Measurements from ENCODE around the gene KRT14. TPM values are rescaled to one million over a fixed set of nuclear protein-coding genes. Genes with fewer than 3 reads are reported as not detected.

The KRT14 gene
- total and polyA plus RNA-seq, 2 donors (not counting 1 experiment from before 2014, with no cell fraction given): 0.94 TPM; not detected in 1

GRCh38 chr17:41540921-41541625 is 45.6 kb downstream of the KRT14 start:
- no peak for DNase-seq (ENCODE audit: low read depth in 2 of 2)
- Histone ChIP-seq H3K9ac (ENCODE audit: insufficient read depth, low read length) (no peak overlapping the region), H3K4me1 (ENCODE audit: control insufficient read depth, extremely low read depth, insufficient read depth, low read length) (peaks cover 4% of the 10 kb centered on the region), H3K27ac (ENCODE audit: insufficient read depth, low read length) (no peak overlapping the region), H4K20me1 (ENCODE audit: control insufficient read depth, extremely low read depth, insufficient read depth, low read length) (no peaks in the 10 kb centered on the region), H3K9me3 (ENCODE audit: control insufficient read depth, insufficient read depth, low read depth, low read length) (no peaks in the 10 kb centered on the region), H3K27me3 (ENCODE audit: control insufficient read depth, insufficient read depth, low read length) (no peaks in the 10 kb centered on the region), H3K4me3 (replicated peaks in 1 of 4; ENCODE audit: control extremely low read depth in 1 of 4, insufficient read depth in 1 of 4, low read depth in 3 of 4, low read length in 4 of 4) (no peak overlapping the region), H2AFZ (ENCODE audit: low read length) (no peak overlapping the region), H3K79me2 (ENCODE audit: control insufficient read depth, insufficient read depth, low read length) (no peaks in the 10 kb centered on the region), H3K36me3 (ENCODE audit: control insufficient read depth, insufficient read depth, low read length) (no peaks in the 10 kb centered on the region), H3K4me2 (ENCODE audit: extremely low read depth, insufficient read depth, low read length) (no peak overlapping the region)
- TF ChIP-seq CTCF (conservative IDR thresholded peaks at IDR 0.05 in 1 of 2, IDR thresholded peaks at IDR 0.05 in 1 of 2; ENCODE audit: low read depth in 1 of 2, low read length in 2 of 2) (no peak), EZH2 (IDR thresholded peaks at IDR 0.05; ENCODE audit: low read length, missing control alignments) (no peak)

- no peak for DNase-seq (ENCODE audit: low read depth in 2 of 2)
- TF ChIP-seq CTCF (conservative IDR thresholded peaks at IDR 0.05 in 1 of 2, IDR thresholded peaks at IDR 0.05 in 1 of 2; ENCODE audit: low read depth in 1 of 2, low read length in 2 of 2) (no peak), EZH2 (IDR thresholded peaks at IDR 0.05; ENCODE audit: low read length, missing control alignments) (no peak)
- peaks cover 4% of the 10 kb centered on the region for H3K4me1 ChIP-seq (ENCODE audit: control insufficient read depth, extremely low read depth, insufficient read depth, low read length)
- no peak overlapping the region for H2AFZ ChIP-seq (ENCODE audit: low read length)
- no peak overlapping the region for H3K27ac ChIP-seq (ENCODE audit: insufficient read depth, low read length)
- H3K9me3 ChIP-seq (ENCODE audit: control insufficient read depth, insufficient read depth, low read depth, low read length): no peaks in the 10 kb centered on the region
- no peak overlapping the region for H3K4me2 ChIP-seq (ENCODE audit: extremely low read depth, insufficient read depth, low read length)
- no peaks in the 10 kb centered on the region for H3K27me3 ChIP-seq (ENCODE audit: control insufficient read depth, insufficient read depth, low read length)
- H4K20me1 ChIP-seq (ENCODE audit: control insufficient read depth, extremely low read depth, insufficient read depth, low read length): no peaks in the 10 kb centered on the region
- H3K4me3 ChIP-seq (replicated peaks in 1 of 4; ENCODE audit: control extremely low read depth in 1 of 4, insufficient read depth in 1 of 4, low read depth in 3 of 4, low read length in 4 of 4): no peak overlapping the region
- no peak overlapping the region for H3K9ac ChIP-seq (ENCODE audit: insufficient read depth, low read length)
- no peaks in the 10 kb centered on the region for H3K36me3 ChIP-seq (ENCODE audit: control insufficient read depth, insufficient read depth, low read length)
- no peaks in the 10 kb centered on the region for H3K79me2 ChIP-seq (ENCODE audit: control insufficient read depth, insufficient read depth, low read length)
These were observed 46.6 kb downstream of the KRT14 start for GRCh38 chr17:41539979-41540701.

- no peak overlapping the region for H2AFZ ChIP-seq (ENCODE audit: low read length)
- no peak for DNase-seq (ENCODE audit: low read depth in 2 of 2)
These were observed 47.6 kb downstream of the KRT14 start for GRCh38 chr17:41539071-41539492.

More at GRCh38 chr17:41539071-41539492, 47.6 kb downstream of the KRT14 start:
- no peak overlapping the region for H3K4me2 ChIP-seq (ENCODE audit: extremely low read depth, insufficient read depth, low read length)
- no peak overlapping the region for H3K9ac ChIP-seq (ENCODE audit: insufficient read depth, low read length)
- H4K20me1 ChIP-seq (ENCODE audit: control insufficient read depth, extremely low read depth, insufficient read depth, low read length): no peaks in the 10 kb centered on the region
- TF ChIP-seq CTCF (conservative IDR thresholded peaks at IDR 0.05 in 1 of 2, IDR thresholded peaks at IDR 0.05 in 1 of 2; ENCODE audit: low read depth in 1 of 2, low read length in 2 of 2) (no peak), EZH2 (IDR thresholded peaks at IDR 0.05; ENCODE audit: low read length, missing control alignments) (no peak)
- H3K4me3 ChIP-seq (replicated peaks in 1 of 4; ENCODE audit: control extremely low read depth in 1 of 4, insufficient read depth in 1 of 4, low read depth in 3 of 4, low read length in 4 of 4): no peak overlapping the region
- H3K4me1 ChIP-seq (ENCODE audit: control insufficient read depth, extremely low read depth, insufficient read depth, low read length): peaks cover 4% of the 10 kb centered on the region
- no peak overlapping the region for H3K27ac ChIP-seq (ENCODE audit: insufficient read depth, low read length)
- no peaks in the 10 kb centered on the region for H3K79me2 ChIP-seq (ENCODE audit: control insufficient read depth, insufficient read depth, low read length)
- H3K36me3 ChIP-seq (ENCODE audit: control insufficient read depth, insufficient read depth, low read length): no peaks in the 10 kb centered on the region
- H3K9me3 ChIP-seq (ENCODE audit: control insufficient read depth, insufficient read depth, low read depth, low read length): no peaks in the 10 kb centered on the region
- H3K27me3 ChIP-seq (ENCODE audit: control insufficient read depth, insufficient read depth, low read length): no peaks in the 10 kb centered on the region

All from fibroblast of lung (primary cell).